ENCODE measurements around the gene FBXO36.
"Not testable (repeated sequence)": the region's sequence is repeated elsewhere in the genome, so short reads cannot be mapped to it uniquely, and the experiment has no call there.

Gene FBXO36

DNA sequence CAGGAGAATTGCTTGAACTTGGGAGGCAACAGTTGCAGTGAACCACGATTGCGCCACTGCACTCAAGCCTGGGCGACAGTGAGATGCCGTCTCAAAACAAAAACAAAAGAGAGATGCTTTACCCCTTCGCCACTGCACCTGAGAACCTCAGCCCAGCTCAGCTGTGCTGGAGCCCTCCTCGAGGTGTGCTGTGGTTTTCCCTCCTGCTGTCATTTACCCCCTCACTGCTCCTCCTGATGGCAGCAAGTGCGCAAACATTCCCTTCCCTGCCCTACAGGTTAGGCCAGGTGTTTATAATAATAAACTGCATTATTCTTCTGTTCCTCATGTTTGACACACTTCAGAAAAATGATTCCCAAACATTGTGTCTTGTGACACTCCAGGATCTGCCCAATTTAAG lies 8.4 kb downstream of the FBXO36 start:
- no peaks in the 10 kb centered on the region for H3K9me3 Mint-ChIP-seq
- no peaks in the 10 kb centered on the region for H3K4me1 Mint-ChIP-seq
- no peak for DNase-seq (ENCODE audit: low spot score in 2 of 2)
- H3K4me3 Mint-ChIP-seq: no peak overlapping the region
- H3K36me3 Mint-ChIP-seq: no peaks in the 10 kb centered on the region
- no peak for ATAC-seq
- H3K27ac Mint-ChIP-seq: no peak overlapping the region

DNA sequence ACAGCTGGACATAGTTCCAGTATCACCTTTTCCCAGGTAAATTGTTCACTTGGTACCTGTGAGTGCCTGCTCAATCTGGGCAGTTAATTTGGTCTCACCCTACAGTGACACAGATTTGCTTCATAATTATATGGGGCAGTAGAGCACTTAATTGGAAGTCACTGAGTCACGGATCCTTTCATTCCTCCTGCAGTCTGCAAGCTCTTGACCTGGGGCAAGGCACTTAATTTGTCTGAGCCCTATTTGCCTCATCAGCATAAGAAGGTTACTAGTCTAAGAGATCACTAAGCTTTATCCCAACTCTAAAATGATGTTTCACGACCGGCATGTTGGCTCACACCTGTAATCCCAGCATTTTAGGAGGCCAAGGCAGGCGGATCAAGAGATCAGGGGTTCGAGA lies 8.9 kb downstream of the FBXO36 start:
- H3K4me3 Mint-ChIP-seq: no peak overlapping the region

DNA sequence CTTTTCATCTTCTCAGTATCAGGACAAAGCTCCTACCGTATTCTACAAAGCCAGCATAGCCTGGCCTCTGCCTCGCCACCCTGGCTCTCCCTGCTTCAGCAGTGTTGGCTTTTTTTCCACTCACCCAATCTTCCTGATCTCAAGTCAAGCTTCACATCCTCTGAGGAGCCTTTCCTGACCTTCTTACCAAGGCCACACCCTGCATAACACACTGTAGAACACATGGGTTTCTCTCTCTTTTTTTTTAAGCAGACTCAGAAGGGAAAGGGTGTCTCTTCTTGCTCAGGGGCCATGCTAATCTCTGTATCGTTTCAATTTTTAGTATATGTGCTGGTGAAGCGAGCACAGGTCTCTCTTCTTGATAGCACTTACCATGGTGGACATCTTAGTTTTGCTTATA lies 15.2 kb downstream of the FBXO36 start:
- H3K27ac Mint-ChIP-seq: no peak overlapping the region
- H3K4me3 Mint-ChIP-seq: no peak overlapping the region
- DNase-seq (ENCODE audit: low spot score in 2 of 2) (no peak), ATAC-seq (no peak)
- H3K4me1 Mint-ChIP-seq: no peaks in the 10 kb centered on the region
- no peaks in the 10 kb centered on the region for H3K36me3 Mint-ChIP-seq
- H3K9me3 Mint-ChIP-seq: no peaks in the 10 kb centered on the region

More for the DNA sequence above, 8.9 kb downstream of the FBXO36 start:
- no peaks in the 10 kb centered on the region for H3K36me3 Mint-ChIP-seq
- H3K4me1 Mint-ChIP-seq: no peaks in the 10 kb centered on the region
- H3K27ac Mint-ChIP-seq: no peak overlapping the region
- ATAC-seq: no peak
- no peaks in the 10 kb centered on the region for H3K9me3 Mint-ChIP-seq
- DNase-seq (ENCODE audit: low spot score in 2 of 2): no peak

DNA sequence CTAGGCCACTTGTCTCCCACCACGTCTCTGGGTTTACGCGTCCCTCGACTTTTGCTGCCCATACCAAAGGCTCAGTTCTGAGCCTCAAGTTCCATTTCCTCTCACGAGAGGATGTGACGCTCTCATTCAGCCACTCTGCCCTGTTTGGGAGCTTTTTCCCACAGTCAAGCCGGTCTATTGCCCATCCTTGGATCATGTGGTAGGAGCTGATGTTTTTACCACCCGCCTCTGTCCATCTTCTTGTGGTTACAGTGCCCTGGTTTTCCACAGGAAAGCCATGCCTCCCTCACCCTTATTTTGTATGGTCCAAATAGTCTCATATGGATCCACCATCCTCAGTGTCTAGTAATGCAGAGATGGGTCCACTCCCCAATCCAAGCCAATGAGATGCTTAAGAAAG lies 20.4 kb downstream of the FBXO36 start:
- H3K27ac Mint-ChIP-seq: no peak overlapping the region

DNA sequence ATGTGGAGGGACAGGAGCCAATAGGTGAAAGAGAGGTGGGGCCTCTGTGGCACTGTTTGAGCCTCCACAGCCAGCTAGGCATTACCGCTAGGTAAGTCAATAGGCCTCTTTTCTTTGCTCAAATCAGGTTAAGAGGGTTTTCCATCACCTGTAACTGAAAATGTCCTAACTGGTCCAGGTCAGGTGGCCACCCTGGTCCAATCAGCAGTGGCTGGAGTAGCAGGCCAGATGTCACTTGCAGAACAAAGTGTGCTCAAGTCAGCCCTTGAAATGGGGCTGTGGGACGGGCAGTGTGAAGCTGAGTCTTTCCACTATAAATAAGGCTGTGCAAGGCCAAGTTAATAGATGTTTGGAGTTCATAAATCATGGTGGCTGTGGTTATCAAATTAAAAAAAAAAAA lies 20.9 kb downstream of the FBXO36 start:
- H3K4me1 Mint-ChIP-seq: peaks cover 6% of the 10 kb centered on the region
- H3K36me3 Mint-ChIP-seq: no peaks in the 10 kb centered on the region
- no peak overlapping the region for H3K4me3 Mint-ChIP-seq
- ATAC-seq (no peak), DNase-seq (ENCODE audit: low spot score in 2 of 2) (no peak)
- peak overlapping the region; percentile 21 for H3K27ac Mint-ChIP-seq
- no peaks in the 10 kb centered on the region for H3K9me3 Mint-ChIP-seq

More for the DNA sequence above, 20.4 kb downstream of the FBXO36 start:
- no peak for ATAC-seq
- H3K4me3 Mint-ChIP-seq: no peak overlapping the region
- no peak for DNase-seq (ENCODE audit: low spot score in 2 of 2)
- no peaks in the 10 kb centered on the region for H3K36me3 Mint-ChIP-seq
- H3K9me3 Mint-ChIP-seq: no peaks in the 10 kb centered on the region
- peaks cover 5% of the 10 kb centered on the region for H3K4me1 Mint-ChIP-seq

DNA sequence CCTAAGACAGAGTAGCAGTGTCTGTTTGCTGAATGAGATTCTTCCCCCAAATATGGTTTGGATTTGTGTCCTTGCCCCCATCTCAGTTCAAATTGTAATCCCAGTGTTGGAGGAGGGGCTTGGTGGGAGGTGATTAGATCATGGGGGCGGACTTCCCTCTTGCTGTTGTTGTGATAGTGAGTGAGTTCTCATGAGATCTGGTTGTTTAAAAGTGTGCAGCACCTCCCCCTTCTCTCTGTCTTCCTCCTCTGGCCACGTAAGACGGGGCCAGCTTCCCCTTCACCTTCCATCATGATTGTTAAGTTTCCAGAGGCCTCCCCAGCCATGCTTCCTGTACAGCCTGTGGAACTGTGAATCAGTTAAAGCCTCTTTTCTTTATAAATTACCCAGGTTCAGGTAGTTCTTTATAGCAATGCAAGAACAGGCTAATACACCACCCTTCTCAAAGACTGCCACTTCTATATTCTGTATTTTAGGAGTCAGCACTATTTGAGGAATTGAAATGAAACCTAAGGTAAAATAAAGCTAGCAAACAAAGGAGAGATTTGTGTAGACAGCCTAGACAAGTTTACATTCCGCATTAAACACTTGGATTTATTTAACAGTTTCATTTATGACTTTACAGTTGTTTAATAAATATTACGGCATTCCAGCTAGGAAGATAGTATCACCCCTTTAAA lies 21.6 kb downstream of the FBXO36 start:
- H3K9me3 Mint-ChIP-seq: no peaks in the 10 kb centered on the region
- no peak for ATAC-seq
- no peak overlapping the region for H3K4me3 Mint-ChIP-seq
- no peaks in the 10 kb centered on the region for H3K36me3 Mint-ChIP-seq
- H3K4me1 Mint-ChIP-seq: peaks cover 6% of the 10 kb centered on the region
- no peak for DNase-seq (ENCODE audit: low spot score in 2 of 2)
- H3K27ac Mint-ChIP-seq: peak overlapping the region; percentile 21

DNA sequence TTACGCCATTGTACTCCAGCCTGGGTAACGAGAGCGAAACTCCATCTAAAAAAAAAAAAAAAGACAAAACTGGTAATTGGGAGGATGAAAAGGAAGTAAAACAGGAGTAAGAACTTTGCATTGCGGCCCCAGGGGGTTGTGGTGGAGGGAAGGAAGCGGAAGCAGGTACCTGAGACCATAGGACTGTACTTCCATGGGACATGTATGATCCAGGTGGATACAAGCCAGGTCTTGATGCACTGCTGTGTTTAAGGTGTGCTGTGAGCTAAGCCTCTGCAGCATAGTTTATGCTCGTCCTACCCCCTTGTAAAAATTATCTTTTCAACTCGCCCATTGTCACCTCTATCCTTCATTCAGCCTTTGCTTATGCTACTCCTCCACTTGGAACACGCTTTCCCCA lies 23.7 kb downstream of the FBXO36 start:
- Mint-ChIP-seq H3K36me3 (no peaks in the 10 kb centered on the region), H3K4me1 (peaks cover 6% of the 10 kb centered on the region), H3K4me3 (no peak overlapping the region), H3K9me3 (no peaks in the 10 kb centered on the region), H3K27ac (no peak overlapping the region)
- ATAC-seq (no peak), DNase-seq (ENCODE audit: low spot score in 2 of 2) (no peak)

DNA sequence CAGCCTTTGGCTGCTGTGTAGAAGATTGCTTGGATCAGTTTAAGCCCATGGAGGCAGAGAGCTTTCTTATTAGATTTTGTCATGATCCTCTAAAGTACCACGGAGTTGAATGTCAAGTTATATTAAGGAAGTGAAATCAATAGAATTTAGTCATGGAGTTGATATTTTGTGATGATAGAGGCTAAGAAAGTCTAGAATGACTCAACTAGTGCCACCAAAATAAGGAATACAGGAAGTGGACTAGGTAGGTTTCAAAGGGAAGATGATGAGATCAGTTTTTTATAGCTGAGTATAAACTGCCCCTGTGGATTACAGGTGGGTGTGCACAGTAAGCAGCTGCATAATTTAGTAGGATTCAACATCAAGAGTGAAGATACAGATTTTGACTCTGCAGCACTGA lies 25.2 kb downstream of the FBXO36 start:
- H3K36me3 Mint-ChIP-seq: no peaks in the 10 kb centered on the region
- no peaks in the 10 kb centered on the region for H3K9me3 Mint-ChIP-seq
- H3K4me1 Mint-ChIP-seq: peaks cover 6% of the 10 kb centered on the region
- ATAC-seq (no peak), DNase-seq (ENCODE audit: low spot score in 2 of 2) (no peak)
- no peak overlapping the region for H3K27ac Mint-ChIP-seq
- no peak overlapping the region for H3K4me3 Mint-ChIP-seq

DNA sequence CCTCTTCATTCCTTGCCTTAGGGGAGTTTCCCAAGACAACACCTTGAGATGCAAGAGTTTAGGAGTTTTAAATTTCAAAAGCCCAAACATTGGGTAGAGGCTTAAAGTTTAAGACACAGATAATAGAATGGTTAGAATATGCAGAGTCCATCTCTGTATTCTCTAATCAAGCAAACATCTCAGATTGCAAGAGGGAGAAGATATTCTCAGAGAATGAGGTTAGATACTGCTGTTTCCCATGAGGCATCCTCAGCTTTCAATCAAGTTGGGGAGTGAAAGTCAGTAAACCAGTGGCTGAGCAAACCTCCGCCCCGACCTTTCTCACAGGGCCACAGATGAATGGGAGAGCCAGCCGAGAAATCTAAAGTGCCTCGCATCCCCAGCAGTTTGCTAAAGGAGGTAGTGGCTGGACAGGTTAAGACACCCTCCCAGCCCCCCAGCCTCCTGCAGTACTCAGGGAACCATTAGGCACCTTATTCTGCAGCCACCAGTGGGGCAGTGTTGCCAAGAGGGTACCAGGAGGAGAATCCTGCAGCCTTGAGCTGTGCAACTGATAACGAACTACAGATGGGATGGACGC lies 30.0 kb downstream of the FBXO36 start:
- no peaks in the 10 kb centered on the region for H3K36me3 Mint-ChIP-seq
- H3K4me3 Mint-ChIP-seq: no peak overlapping the region
- peaks cover 4% of the 10 kb centered on the region for H3K4me1 Mint-ChIP-seq
- no peak overlapping the region for H3K27ac Mint-ChIP-seq
- DNase-seq (ENCODE audit: low spot score in 2 of 2) (no peak), ATAC-seq (no peak)
- no peaks in the 10 kb centered on the region for H3K9me3 Mint-ChIP-seq

DNA sequence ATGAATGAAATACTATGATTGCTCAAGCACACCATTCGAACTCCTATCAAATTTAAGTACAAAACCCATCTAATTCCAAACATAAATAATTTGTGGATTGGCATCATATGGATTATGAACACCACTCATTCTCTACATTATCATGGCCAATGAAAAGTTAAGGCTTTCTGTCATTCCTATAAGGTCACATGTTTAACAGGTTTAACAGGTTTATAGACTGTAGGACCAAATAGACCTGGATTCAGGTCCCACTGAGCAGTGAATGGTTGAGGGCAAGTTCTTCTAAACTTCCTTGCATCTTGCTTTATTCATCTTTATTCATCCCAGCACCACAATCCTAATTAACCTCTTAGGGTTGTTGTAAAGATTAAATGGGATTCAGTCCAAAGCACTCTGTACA lies 33.4 kb downstream of the FBXO36 start:
- Mint-ChIP-seq H3K9me3 (no peaks in the 10 kb centered on the region), H3K27ac (no peak overlapping the region), H3K36me3 (no peaks in the 10 kb centered on the region), H3K4me3 (no peak overlapping the region), H3K4me1 (no peaks in the 10 kb centered on the region)
- ATAC-seq: no peak
- DNase-seq (ENCODE audit: low spot score in 2 of 2): no peak

DNA sequence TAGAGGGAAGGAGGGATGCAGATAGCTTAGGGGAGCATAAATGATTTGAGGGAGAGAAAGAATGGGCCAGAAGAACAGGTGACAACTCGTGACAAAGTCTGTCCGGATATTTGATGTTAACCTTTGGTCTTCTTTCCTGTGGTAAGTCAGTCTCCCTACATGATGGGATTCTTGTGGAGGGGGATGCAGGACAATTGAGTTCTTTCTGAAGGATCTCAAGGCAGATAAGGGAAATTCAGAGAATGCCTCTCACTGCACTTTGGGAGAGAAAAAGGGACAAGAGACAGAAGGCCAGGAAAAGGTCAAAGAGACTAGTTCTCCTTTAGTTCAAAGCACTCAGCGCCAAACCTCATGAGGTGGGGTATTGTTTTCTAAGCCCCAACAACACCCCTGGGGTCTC lies 34.2 kb downstream of the FBXO36 start:
- H3K27ac Mint-ChIP-seq: no peak overlapping the region

DNA sequence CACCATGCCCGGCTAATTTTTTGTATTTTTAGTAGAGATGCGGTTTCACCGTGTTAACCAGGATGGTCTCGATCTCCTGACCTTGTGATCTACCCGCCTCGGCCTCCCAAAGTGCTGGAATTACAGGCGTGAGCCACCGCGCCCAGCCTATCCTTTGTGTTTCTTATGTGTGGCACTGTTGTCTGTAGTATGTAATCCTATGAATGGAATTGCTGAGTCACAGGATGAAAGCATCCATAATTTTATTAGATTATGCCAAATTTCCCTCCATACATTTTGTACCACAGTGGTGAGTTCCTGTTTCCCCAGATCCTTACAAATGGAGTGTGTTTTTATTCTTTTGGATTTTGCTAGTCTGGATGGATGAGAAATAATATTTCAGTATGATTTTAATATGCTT lies 41.3 kb downstream of the FBXO36 start:
- not testable (repeated sequence) for H3K27ac Mint-ChIP-seq; DNase-seq (ENCODE audit: low spot score in 2 of 2); H3K4me1 Mint-ChIP-seq; H3K9me3 Mint-ChIP-seq; ATAC-seq; H3K4me3 Mint-ChIP-seq; H3K36me3 Mint-ChIP-seq

More for the DNA sequence above, 34.2 kb downstream of the FBXO36 start:
- DNase-seq (ENCODE audit: low spot score in 2 of 2) (no peak), ATAC-seq (no peak)
- Mint-ChIP-seq H3K4me3 (no peak overlapping the region), H3K4me1 (no peaks in the 10 kb centered on the region), H3K36me3 (no peaks in the 10 kb centered on the region), H3K9me3 (no peaks in the 10 kb centered on the region)

DNA sequence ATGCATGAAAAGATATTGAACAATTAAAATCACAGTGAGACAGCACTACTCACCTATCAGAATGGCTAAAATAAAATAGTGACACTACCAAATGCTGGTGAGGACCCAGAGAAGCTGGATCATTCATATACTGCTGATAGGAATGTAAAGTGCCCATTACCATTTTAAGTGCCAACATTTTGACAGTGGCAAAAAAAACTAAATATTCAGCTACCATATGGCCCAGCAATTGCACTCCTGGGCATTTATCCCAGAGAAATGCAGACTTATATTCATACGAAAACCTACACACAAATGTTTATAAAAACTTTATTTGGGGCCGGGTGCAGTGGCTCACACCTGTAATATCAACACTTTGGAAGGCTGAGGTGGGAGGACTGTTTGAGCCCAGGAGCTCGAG lies 47.6 kb downstream of the FBXO36 start:
- no peak overlapping the region for H3K4me3 Mint-ChIP-seq
- H3K9me3 Mint-ChIP-seq: no peaks in the 10 kb centered on the region
- no peak overlapping the region for H3K27ac Mint-ChIP-seq
- H3K4me1 Mint-ChIP-seq: no peaks in the 10 kb centered on the region
- DNase-seq (ENCODE audit: low spot score in 2 of 2) (no peak), ATAC-seq (no peak)
- H3K36me3 Mint-ChIP-seq: no peaks in the 10 kb centered on the region

DNA sequence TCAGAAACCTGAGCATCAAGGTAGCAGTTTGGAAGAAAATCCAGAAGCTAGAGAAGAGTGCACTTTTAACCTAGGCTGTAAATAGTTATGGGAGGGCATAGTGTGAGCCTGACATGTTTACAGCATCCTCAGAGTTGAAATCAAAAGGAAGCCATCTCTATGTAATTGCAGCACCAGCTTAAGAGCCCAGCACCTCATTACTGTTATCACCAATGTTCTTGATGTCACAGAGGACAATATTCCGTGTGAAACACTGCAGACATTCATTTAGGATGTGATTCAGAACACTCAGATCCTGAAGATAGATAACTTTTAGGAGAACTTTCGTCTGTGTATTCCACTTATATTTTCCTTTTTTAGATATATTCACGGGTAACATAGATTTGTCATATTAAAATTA lies 48.1 kb downstream of the FBXO36 start:
- Mint-ChIP-seq H3K4me1 (no peaks in the 10 kb centered on the region), H3K4me3 (no peak overlapping the region), H3K36me3 (no peaks in the 10 kb centered on the region), H3K27ac (no peak overlapping the region), H3K9me3 (no peaks in the 10 kb centered on the region)
- DNase-seq (ENCODE audit: low spot score in 2 of 2): no peak
- ATAC-seq: no peak

DNA sequence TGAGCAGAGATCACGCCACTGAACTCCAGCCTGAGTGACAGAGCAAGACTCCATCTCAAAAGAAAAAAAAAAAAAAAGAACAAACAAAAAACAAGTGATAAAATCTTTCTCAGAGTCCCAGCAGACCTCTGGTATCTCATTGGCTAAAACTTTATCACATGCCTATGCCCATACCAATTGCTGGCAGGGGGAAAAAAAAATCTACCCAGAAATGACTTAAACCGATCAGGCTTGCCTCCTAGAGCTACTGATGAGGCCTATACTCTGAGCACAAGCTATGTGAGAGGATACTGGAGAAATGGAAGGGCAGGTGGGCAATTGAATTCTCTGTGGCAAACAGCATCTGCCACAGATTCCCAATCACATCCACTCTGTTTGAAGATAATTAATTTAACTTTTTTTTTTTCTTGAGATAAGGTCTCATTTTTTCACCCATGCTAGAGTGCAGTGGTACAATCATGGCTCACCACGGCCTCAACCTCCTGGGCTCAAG lies 49.0 kb downstream of the FBXO36 start:
- DNase-seq (ENCODE audit: low spot score in 2 of 2): no peak
- no peak for ATAC-seq
- Mint-ChIP-seq H3K4me1 (no peaks in the 10 kb centered on the region), H3K27ac (no peak overlapping the region), H3K9me3 (no peaks in the 10 kb centered on the region), H3K36me3 (no peaks in the 10 kb centered on the region), H3K4me3 (no peak overlapping the region)

DNA sequence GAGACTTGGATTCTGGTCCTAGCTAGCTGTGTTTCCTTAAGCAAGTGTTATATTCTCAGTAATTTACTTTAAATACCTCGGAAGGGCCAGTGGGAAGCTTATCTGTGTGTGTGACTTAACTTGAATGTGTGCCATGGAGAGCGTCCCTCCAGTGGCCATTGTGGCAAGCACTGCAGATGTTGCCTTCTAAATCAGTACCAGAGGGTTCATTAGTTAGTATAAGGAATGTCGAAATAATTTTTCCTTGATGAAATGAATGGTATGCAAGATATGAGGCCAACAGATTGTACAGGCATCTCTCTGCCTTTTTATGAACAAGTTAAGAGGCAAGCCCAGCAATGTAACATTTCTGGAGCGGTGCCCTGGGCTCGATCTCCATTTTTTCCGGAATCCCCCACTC lies 52.0 kb downstream of the FBXO36 start:
- Mint-ChIP-seq H3K9me3 (no peaks in the 10 kb centered on the region), H3K27ac (no peak overlapping the region), H3K36me3 (no peaks in the 10 kb centered on the region), H3K4me1 (no peaks in the 10 kb centered on the region), H3K4me3 (no peak overlapping the region)
- no peak for ATAC-seq
- DNase-seq (ENCODE audit: low spot score in 2 of 2): no peak
